GM18505 (cell line): ENCODE data around the gene CDH13.

ENCODE experiments used
- ATAC-seq: cut with Tn5 transposase; IDR thresholded peaks from one replicate; pipeline ENCODE4 v1.9.1; 2021; ENCODE audit not compliant: unreplicated experiment
- POLR2A ChIP-seq: IDR thresholded peaks from 4 replicates; pipeline ENCODE4 v1.6.1; 2011; ENCODE audit warnings: borderline replicate concordance; ENCODE audit not compliant: insufficient read depth, insufficient read length; ENCODE audit errors: extremely low read depth

CDH13 gene

DNA sequence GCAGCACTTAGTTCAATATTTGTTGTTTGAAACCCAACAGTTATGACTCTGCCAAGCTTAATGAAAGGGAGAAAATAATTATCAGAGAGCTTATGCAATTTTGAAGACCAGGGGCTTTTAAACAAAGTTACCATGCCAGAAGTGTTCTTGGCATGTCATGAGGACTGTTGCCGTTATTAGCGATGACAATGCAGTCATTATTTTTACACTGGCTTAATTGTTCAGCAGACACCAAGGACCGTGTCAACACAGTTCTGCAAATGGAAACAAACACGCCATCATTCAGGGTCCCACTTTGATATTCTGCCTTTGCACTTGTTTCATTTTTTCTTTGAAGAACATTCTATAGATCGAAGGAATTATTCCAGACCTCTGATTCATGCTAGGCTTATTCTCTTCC lies 518.5 kb downstream of the CDH13 start:
- ATAC-seq, result no peak
- TF ChIP-seq POLR2A, result no peak

DNA sequence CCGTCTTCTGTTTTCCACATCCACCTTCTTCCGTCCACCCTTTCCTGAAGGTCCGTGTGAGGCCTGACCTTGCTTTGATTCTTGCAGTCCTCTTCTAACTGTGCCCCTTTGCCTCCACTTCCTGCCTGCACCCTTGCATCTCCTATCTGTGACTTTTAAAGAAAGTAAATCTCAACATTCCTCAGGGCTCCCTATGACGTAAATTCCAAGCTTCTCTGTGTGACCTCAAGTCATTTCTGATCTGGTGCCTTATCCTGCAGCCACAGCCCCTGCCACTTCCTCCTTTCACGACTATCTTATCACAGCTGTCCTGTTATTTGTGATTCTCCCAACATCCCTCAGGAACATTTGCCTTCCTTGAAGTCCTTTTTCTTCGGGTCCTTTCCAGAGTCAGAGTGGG lies 520.5 kb downstream of the CDH13 start:
- no peak for TF ChIP-seq POLR2A
- ATAC-seq, result no peak

DNA sequence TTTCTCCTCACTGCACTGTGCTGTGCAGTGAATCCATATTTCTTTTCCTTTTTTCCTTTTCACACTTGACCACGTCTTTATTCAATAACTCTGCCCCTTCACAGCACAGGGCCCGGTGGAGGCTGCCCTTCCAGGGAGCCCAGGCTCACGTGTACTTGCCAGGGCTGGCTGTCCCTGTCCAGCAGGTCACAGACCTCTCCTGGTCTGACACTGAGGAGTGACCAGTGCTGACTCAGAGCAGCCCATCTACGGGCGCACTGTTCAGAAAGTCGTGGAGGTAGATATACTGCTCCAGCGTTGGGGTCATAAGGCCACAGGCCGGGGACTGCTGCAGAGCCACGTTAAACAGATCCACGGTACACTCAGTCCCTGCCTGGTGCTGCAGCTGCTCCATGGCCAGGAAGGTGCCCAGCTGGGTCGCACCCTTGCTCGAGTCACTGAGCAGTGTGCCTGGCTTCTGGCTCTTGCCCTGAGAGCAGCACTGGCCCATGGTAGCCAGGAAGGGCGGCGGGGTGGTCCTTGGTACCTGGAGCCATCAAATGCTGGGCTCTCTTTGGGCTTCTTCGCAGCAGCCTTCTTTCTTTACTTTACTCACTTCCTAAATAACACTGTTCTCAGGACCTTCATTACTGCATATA lies 531.7 kb downstream of the CDH13 start:
- no peak for ATAC-seq
- no peak for TF ChIP-seq POLR2A

DNA sequence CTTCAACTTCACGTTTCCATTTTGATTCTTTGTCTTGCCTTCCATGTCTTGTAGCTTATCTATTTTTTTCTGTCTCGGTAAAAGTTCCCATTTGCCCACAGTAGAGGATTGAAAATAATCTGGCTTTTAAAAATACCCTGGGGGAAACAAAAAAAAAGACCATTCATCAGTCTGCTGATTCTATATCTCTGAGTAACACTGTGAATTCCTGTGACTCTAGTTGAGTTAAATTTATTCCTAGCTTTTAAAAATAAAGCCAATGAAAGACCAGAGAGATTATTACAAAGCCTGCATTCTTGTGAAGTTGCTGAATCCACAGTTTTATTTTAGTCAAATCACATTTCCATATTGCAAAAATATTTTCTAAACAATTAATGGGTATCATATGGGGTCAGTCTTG lies 532.3 kb downstream of the CDH13 start:
- ATAC-seq, result no peak

DNA sequence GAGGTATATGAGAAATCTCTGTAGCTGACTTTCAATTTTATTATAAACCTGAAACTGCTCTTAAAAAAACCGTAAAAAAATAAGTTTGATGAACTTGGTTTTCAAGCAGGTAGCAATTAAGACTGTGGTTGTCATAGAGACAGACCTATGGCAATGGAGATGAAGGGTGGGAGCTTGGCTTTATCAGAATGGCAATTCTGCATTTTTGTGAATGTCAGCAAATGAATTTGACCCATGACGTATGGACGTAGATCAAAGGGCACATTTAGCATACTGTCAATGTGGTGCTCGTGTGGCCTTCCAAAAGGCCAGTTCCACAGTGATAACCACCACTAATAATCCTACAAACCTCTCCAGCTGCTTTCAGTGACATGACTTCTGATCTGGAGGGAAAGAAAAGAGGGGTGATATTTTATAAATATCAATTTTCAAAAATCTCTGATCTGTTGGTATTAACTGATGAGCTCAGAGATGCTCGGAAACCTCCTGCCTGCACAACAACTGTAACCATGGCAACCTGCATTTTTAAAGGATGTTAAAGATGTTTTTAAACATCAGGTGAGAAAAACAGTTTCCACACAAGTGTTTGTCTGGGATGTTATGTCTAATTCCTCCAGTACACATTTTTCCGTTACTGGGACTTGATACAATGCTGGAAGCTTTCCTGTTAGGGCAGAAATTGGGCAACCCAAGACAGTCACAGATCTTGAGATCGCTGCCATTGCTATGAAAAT lies 533.7 kb downstream of the CDH13 start:
- no peak for ATAC-seq
- no peak for TF ChIP-seq POLR2A

More for the DNA sequence above, 532.3 kb downstream of the CDH13 start:
- no peak for TF ChIP-seq POLR2A

DNA sequence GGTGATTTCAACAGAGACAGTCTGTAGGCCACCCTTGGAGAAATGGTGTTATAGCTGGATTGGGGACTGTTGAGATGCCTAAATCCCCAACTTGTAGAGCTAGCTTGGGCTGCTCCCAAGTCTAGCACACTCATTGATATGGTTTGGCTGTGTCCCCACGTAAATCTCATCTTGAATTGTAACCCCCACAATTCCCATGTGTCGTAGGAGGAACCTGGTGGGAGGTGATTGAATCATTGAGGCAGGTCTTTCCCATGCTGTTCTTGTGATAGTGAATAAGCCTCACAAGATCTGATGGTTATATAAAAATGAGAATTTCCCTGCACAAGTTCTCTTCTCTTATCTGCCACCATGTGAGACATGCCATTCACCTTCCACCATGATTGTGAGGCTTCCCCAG lies 536.0 kb downstream of the CDH13 start:
- no peak for TF ChIP-seq POLR2A
- ATAC-seq, result no peak

DNA sequence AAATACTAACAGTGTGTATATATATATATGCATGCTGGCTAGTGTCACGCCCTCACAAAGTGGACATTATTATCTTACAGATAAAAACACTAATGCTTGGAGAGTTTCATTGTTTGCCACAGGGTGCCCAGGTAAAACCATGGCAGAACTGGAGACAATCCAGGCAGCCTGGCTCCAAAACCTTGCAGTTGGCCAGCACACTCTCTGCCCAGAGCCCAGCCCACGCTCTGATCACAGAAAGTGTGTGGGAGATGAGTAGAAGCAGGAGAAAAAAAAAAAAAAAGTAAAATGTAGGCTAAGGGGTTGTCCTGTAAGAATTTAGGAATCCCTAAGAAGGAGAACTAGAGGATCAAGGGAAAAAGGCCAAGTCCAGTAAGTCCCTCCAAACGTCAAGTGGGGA lies 538.0 kb downstream of the CDH13 start:
- no peak for TF ChIP-seq POLR2A
- no peak for ATAC-seq

DNA sequence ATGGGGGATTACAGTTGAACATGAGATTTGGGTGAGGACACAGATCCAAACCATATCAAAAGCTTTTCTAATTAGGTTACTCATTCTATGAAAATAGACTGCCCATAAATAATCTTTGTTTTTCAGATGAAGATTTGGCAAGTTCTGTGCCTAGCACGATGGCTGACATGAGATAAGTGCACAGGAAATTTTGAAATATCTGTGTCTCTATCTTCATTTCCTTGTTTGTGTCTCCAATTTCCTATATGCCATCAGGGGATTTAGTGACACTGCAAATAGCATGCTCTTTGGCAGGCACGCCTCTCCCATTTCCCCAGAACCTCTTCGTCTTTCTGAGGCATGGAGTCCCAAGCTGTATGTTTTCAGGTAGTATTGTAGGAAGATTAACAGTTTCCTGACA lies 544.6 kb downstream of the CDH13 start:
- TF ChIP-seq POLR2A, result no peak
- ATAC-seq, result no peak

DNA sequence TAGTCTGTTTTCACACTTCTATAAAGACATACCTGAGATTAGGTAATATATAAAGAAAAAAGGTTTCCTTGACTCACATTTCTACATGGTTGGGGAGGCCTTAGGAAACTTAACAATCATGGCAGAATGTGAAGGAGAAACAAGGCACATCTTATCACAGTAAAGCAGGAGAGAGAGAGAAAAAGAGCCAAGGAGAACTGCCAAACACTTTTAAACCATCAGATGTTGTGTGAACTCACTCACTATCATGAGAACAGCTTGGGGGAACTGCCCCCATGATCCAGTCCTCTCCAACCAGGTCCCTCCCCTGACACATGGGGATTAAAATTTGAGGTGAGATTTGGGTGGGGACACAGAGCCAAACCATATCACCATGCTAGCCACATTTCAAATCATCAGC lies 547.9 kb downstream of the CDH13 start:
- ATAC-seq, result no peak
- no peak for TF ChIP-seq POLR2A

DNA sequence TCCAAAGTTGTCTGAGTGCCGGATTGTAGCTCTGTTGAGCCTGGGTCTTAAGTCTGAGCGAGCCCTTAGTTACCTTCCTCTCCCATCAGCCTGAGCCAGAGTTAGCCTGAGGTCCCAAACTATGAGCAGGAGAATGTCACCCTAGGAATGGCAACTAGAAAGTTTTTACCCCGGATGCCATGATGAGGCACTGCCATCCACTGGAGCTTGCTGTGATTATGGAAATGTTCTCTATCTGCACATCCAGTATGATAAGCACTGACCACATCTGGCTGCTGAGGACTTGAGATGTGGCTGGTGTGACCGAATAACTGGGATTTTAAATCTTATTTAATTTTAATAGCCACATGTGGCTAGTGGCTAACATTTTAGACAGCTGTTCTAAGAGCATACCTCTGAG lies 550.0 kb downstream of the CDH13 start:
- no peak for ATAC-seq
- no peak for TF ChIP-seq POLR2A

DNA sequence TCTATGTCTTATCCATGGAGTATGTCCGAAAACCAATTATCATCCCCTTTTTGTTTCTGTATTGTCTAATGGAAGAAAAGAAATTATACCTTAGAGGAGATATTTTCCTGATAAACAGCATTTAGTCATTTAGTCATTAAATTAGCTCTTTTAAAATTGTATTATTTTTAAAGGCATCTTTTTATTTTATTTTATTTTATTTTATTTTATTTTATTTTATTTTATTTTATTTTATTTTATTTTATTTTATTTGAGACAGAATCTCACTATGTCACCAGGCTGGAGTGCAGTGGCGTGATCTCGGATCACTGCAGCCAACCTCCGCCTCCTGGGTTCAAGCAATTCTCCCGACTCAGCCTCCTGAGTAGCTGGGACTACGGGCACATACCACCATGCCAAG lies 559.1 kb downstream of the CDH13 start:
- TF ChIP-seq POLR2A, result no peak
- no peak for ATAC-seq

DNA sequence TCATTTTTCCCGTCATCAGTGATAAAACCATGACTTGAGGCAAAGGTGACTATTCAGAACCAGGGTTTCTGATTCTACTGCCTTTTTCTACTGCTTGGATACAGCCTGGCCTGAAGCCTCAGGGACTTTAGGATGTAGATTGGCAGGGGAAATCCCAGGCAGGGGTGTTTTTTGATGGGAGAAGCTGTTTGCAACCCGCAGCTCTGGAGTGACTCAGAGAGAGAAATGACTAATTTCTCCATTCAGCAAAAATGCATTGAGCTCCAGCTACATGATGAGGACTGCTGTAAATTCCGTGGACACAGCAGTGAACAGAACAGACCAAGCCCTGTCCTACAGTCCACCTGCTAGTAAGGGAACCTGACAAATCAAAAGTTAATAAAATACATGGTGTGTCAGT lies 560.6 kb downstream of the CDH13 start:
- ATAC-seq, result no peak
- TF ChIP-seq POLR2A, result no peak

DNA sequence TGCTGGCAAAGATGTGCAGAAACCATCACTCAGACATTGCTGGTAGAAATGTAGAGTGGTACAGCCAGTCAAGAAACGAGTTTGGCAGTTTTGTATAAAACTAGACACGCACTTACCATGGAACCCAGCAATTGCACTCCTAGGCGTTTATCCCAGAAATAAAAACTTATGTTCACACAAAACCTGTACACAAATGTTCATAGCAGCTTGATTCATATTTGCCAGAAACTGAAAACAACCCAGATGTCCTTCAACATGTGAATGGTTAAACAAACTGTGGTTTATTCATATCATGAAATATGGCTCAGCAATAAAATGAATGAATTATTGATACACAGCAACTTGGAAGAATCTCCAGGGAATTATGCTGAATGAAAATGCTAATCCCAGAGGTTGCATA lies 570.0 kb downstream of the CDH13 start:
- TF ChIP-seq POLR2A, result no peak
- no peak for ATAC-seq

DNA sequence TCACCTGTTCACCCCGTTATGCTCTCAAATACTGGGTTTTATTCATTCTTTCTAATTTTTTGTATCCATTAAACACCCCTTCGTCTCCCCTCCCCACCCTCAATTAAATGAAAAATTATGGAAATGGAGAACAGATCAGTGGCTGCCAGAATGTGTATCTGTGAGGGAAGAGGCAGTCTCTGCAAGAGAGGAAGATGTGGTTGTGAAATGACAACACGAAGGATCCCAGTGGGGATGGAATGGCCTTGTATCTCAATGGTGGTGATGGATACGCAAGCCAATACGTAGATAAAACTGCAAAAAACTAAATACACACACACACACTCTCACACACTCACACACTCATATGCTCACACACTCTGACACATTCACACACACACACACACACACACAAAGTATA lies 570.7 kb downstream of the CDH13 start:
- no peak for TF ChIP-seq POLR2A
- no peak for ATAC-seq
